Measurements from ENCODE around the gene MUC5AC.

- TF ChIP-seq, protein P1, sequence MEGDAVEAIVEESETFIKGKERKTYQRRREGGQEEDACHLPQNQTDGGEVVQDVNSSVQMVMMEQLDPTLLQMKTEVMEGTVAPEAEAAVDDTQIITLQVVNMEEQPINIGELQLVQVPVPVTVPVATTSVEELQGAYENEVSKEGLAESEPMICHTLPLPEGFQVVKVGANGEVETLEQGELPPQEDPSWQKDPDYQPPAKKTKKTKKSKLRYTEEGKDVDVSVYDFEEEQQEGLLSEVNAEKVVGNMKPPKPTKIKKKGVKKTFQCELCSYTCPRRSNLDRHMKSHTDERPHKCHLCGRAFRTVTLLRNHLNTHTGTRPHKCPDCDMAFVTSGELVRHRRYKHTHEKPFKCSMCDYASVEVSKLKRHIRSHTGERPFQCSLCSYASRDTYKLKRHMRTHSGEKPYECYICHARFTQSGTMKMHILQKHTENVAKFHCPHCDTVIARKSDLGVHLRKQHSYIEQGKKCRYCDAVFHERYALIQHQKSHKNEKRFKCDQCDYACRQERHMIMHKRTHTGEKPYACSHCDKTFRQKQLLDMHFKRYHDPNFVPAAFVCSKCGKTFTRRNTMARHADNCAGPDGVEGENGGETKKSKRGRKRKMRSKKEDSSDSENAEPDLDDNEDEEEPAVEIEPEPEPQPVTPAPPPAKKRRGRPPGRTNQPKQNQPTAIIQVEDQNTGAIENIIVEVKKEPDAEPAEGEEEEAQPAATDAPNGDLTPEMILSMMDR (IDR thresholded peaks at IDR 0.05; ENCODE audit: poor library complexity, severe bottlenecking) = no peak
- TF ChIP-seq POLR2AphosphoS5 (IDR thresholded peaks at IDR 0.05) (no peak), REST (IDR thresholded peaks at IDR 0.05; ENCODE audit: borderline replicate concordance) (no peak), EZH2 (IDR thresholded peaks at IDR 0.05; ENCODE audit: borderline replicate concordance, insufficient read depth, low read length, poor library complexity, severe bottlenecking) (no peak), RAD21 (conservative IDR thresholded peaks at IDR 0.05) (no peak), EP300 (conservative IDR thresholded peaks at IDR 0.05; ENCODE audit: poor library complexity, severe bottlenecking) (no peak), TAF1 (IDR thresholded peaks at IDR 0.05; ENCODE audit: low read depth) (no peak)
These were observed 10.5 kb downstream of the MUC5AC start for GRCh38 chr11:1168256-1168655.
